Trophoblast cell (in vitro differentiated cells and primary cell): ENCODE data around the gene ROBO1.

Source experiments
- DNase-seq, 2 donors: peaks; one replicate each; pipeline ENCODE4 v3.0.0-alpha.2; 2016
- H2AFZ ChIP-seq: 2 replicates; pipeline ENCODE4 v1.6.1; 2013; ENCODE audit warnings: low read length, moderate library complexity, mild to moderate bottlenecking; ENCODE audit not compliant: insufficient read depth, poor library complexity
- H2AK5ac ChIP-seq: 2 replicates; pipeline ENCODE4 v1.6.1; 2013; ENCODE audit warnings: mild to moderate bottlenecking, low read length
- H2BK120ac ChIP-seq: 2 replicates; pipeline ENCODE4 v1.6.1; 2013; ENCODE audit warnings: low read length, mild to moderate bottlenecking, moderate library complexity; ENCODE audit not compliant: insufficient read depth, poor library complexity
- H2BK12ac ChIP-seq: 2 replicates; pipeline ENCODE4 v1.6.1; 2013; ENCODE audit warnings: mild to moderate bottlenecking, low read length, moderate library complexity
- H2BK5ac ChIP-seq: 2 replicates; pipeline ENCODE4 v1.6.1; 2013; ENCODE audit warnings: low read length, low read depth, moderate library complexity, mild to moderate bottlenecking; ENCODE audit not compliant: poor library complexity
- H3K14ac ChIP-seq: 2 replicates; pipeline ENCODE4 v1.6.1; 2013; ENCODE audit warnings: mild to moderate bottlenecking, low read length
- H3K18ac ChIP-seq: 2 replicates; pipeline ENCODE4 v1.6.1; 2013; ENCODE audit warnings: mild to moderate bottlenecking, low read length
- H3K23ac ChIP-seq: 2 replicates; pipeline ENCODE4 v1.6.1; 2013; ENCODE audit warnings: low read length
- H3K27ac ChIP-seq: 2 replicates; pipeline ENCODE4 v1.5.1; 2013; ENCODE audit warnings: low read depth, mild to moderate bottlenecking, inconsistent platforms, low read length, moderate library complexity
- H3K27me3 ChIP-seq: 2 replicates; pipeline ENCODE4 v1.6.1; 2013; ENCODE audit warnings: inconsistent platforms, mild to moderate bottlenecking, low read length, moderate library complexity; ENCODE audit not compliant: insufficient read depth
- H3K36me3 ChIP-seq, 2 experiments: 1 replicate in 1 of 2; 2 replicates in 1 of 2; pipeline ENCODE4 v1.6.1; 2013; ENCODE audit warnings: low read length in 2 of 2, mild to moderate bottlenecking in 2 of 2, moderate library complexity in 1 of 2; ENCODE audit not compliant: insufficient read depth in 2 of 2, control insufficient read depth in 1 of 2
- H3K4ac ChIP-seq: 2 replicates; pipeline ENCODE4 v1.6.1; 2013; ENCODE audit warnings: low read depth, mild to moderate bottlenecking, low read length, moderate library complexity
- H3K4me1 ChIP-seq, 2 experiments: 1 replicate in 1 of 2; 2 replicates in 1 of 2; pipeline ENCODE4 v1.6.1; 2013; ENCODE audit warnings: low read length in 2 of 2, mild to moderate bottlenecking in 2 of 2, moderate library complexity in 1 of 2; ENCODE audit not compliant: insufficient read depth in 2 of 2, control insufficient read depth in 1 of 2
- H3K4me2 ChIP-seq: 2 replicates; pipeline ENCODE4 v1.6.1; 2013; ENCODE audit warnings: inconsistent platforms, mild to moderate bottlenecking, low read length, moderate library complexity
- H3K4me3 ChIP-seq: 2 replicates; pipeline ENCODE4 v1.5.1; 2013; ENCODE audit warnings: mild to moderate bottlenecking, low read depth, low read length, inconsistent platforms
- H3K79me1 ChIP-seq: one replicate; pipeline ENCODE4 v1.6.1; 2013; ENCODE audit warnings: low read length
- H3K79me2 ChIP-seq: 2 replicates; pipeline ENCODE4 v1.6.1; 2013; ENCODE audit warnings: low read length, mild to moderate bottlenecking; ENCODE audit not compliant: control insufficient read depth, insufficient read depth, poor library complexity
- H3K9ac ChIP-seq: 2 replicates; pipeline ENCODE4 v1.6.1; 2013; ENCODE audit warnings: mild to moderate bottlenecking, low read length
- H3K9me3 ChIP-seq: 2 replicates; pipeline ENCODE4 v1.6.1; 2013; ENCODE audit warnings: low read depth, mild to moderate bottlenecking, control low read depth, inconsistent platforms, low read length; ENCODE audit not compliant: insufficient read depth
- H4K12ac ChIP-seq: 2 replicates; pipeline ENCODE4 v1.6.1; 2013; ENCODE audit warnings: low read depth, mild to moderate bottlenecking, low read length, moderate library complexity
- H4K8ac ChIP-seq: 2 replicates; pipeline ENCODE4 v1.6.1; 2013; ENCODE audit warnings: low read depth, mild to moderate bottlenecking, low read length, moderate library complexity
- H4K91ac ChIP-seq: one replicate; pipeline ENCODE4 v1.6.1; 2013; ENCODE audit warnings: low read depth, mild to moderate bottlenecking, low read length, moderate library complexity
- WGBS: extraction: QIAGEN DNeasy Blood & Tissue Kit; methylation state at CpG from one replicate; pipeline ENCODE4 v1.1.7; 2013; ENCODE audit warnings: missing lambda C conversion rate; ENCODE audit not compliant: insufficient read length, insufficient coverage; ENCODE audit errors: extremely low coverage; 5-methylcytosine and 5-hydroxymethylcytosine counted together

ROBO1 gene

GRCh38 chr3:78721771-78722543 is 1045.8 kb downstream of the ROBO1 start:
- Histone ChIP-seq H2BK12ac (no peak overlapping the region), H2BK120ac (no peak overlapping the region), H3K4me2 (no peak overlapping the region), H2AK5ac (no peak overlapping the region), H2AFZ (no peak overlapping the region), H3K18ac (no peak overlapping the region), H3K79me1 (no peaks in the 10 kb centered on the region), H4K12ac (no peak overlapping the region), H4K8ac (no peak overlapping the region), H3K27ac (no peak overlapping the region), H3K27me3 (no peaks in the 10 kb centered on the region), H3K9me3 (no peaks in the 10 kb centered on the region), H3K14ac (no peak overlapping the region), H3K4me3 (no peak overlapping the region), H3K4me1 (peaks cover 0 to 1% of the 10 kb centered on the region in 2 experiments), H3K36me3 (no peaks in the 10 kb centered on the region), H4K91ac (no peak overlapping the region), H3K23ac (no peak overlapping the region), H3K4ac (no peak overlapping the region), H3K79me2 (no peaks in the 10 kb centered on the region), H3K9ac (no peak overlapping the region), H2BK5ac (no peak overlapping the region)
- DNase-seq = no peak
- WGBS = no CpG with 5 or more reads among the region's 1 CpG

- Histone ChIP-seq H3K79me1 (no peaks in the 10 kb centered on the region), H3K36me3 (peaks cover 0 to 2% of the 10 kb centered on the region in 2 experiments)
These were observed 1049.1 kb downstream of the ROBO1 start for GRCh38 chr3:78718707-78719106.

GRCh38 chr3:78717041-78717440 is 1050.8 kb downstream of the ROBO1 start:
- Histone ChIP-seq H2AFZ (no peak overlapping the region), H3K9ac (no peak overlapping the region), H3K4me2 (no peak overlapping the region), H4K91ac (no peak overlapping the region), H3K9me3 (no peaks in the 10 kb centered on the region), H4K8ac (no peak overlapping the region), H2BK5ac (no peak overlapping the region), H3K14ac (no peak overlapping the region), H2BK12ac (no peak overlapping the region), H3K18ac (no peak overlapping the region), H3K79me1 (no peaks in the 10 kb centered on the region), H3K23ac (no peak overlapping the region), H3K27ac (no peak overlapping the region), H2BK120ac (no peak overlapping the region), H3K4ac (no peak overlapping the region), H3K4me3 (no peak overlapping the region), H3K36me3 (peaks cover 0 to 2% of the 10 kb centered on the region in 2 experiments), H4K12ac (no peak overlapping the region), H3K4me1 (no peaks in the 10 kb centered on the region), H2AK5ac (no peak overlapping the region), H3K27me3 (no peaks in the 10 kb centered on the region), H3K79me2 (no peaks in the 10 kb centered on the region)
- DNase-seq = no peak
- no CpG with 5 or more reads among the region's 5 CpGs for WGBS

More at GRCh38 chr3:78718707-78719106, 1049.1 kb downstream of the ROBO1 start:
- Histone ChIP-seq H3K18ac (no peak overlapping the region), H2AFZ (no peak overlapping the region), H3K9me3 (no peaks in the 10 kb centered on the region), H3K4me3 (no peak overlapping the region), H3K27me3 (no peaks in the 10 kb centered on the region), H2BK120ac (no peak overlapping the region), H3K79me2 (no peaks in the 10 kb centered on the region), H4K8ac (no peak overlapping the region), H3K4me1 (no peaks in the 10 kb centered on the region), H3K27ac (no peak overlapping the region), H3K4me2 (no peak overlapping the region), H3K9ac (no peak overlapping the region), H4K12ac (no peak overlapping the region), H2AK5ac (no peak overlapping the region), H2BK12ac (no peak overlapping the region), H2BK5ac (no peak overlapping the region), H3K4ac (no peak overlapping the region), H3K23ac (no peak overlapping the region), H3K14ac (no peak overlapping the region), H4K91ac (no peak overlapping the region)
- no peak for DNase-seq

GRCh38 chr3:78712941-78713340 is 1054.9 kb downstream of the ROBO1 start:
- Histone ChIP-seq H3K4me3 (no peak overlapping the region), H2BK12ac (no peak overlapping the region), H3K4ac (no peak overlapping the region), H2AK5ac (no peak overlapping the region), H3K23ac (no peak overlapping the region), H2BK120ac (no peak overlapping the region), H3K4me2 (no peak overlapping the region), H3K9ac (no peak overlapping the region), H3K79me2 (no peaks in the 10 kb centered on the region), H3K14ac (no peak overlapping the region), H3K79me1 (no peaks in the 10 kb centered on the region), H3K27me3 (no peaks in the 10 kb centered on the region), H4K8ac (no peak overlapping the region), H3K9me3 (no peaks in the 10 kb centered on the region), H3K36me3 (peaks cover 0 to 2% of the 10 kb centered on the region in 2 experiments), H2AFZ (no peak overlapping the region), H4K91ac (no peak overlapping the region), H3K27ac (no peak overlapping the region), H3K18ac (no peak overlapping the region), H4K12ac (no peak overlapping the region), H3K4me1 (no peaks in the 10 kb centered on the region), H2BK5ac (no peak overlapping the region)
- DNase-seq = no peak
